Measurements from ENCODE around the gene GOLIM4. TPM values are rescaled to one million over a fixed set of nuclear protein-coding genes. Genes with fewer than 3 reads are reported as not detected.

GOLIM4 gene, protein sequence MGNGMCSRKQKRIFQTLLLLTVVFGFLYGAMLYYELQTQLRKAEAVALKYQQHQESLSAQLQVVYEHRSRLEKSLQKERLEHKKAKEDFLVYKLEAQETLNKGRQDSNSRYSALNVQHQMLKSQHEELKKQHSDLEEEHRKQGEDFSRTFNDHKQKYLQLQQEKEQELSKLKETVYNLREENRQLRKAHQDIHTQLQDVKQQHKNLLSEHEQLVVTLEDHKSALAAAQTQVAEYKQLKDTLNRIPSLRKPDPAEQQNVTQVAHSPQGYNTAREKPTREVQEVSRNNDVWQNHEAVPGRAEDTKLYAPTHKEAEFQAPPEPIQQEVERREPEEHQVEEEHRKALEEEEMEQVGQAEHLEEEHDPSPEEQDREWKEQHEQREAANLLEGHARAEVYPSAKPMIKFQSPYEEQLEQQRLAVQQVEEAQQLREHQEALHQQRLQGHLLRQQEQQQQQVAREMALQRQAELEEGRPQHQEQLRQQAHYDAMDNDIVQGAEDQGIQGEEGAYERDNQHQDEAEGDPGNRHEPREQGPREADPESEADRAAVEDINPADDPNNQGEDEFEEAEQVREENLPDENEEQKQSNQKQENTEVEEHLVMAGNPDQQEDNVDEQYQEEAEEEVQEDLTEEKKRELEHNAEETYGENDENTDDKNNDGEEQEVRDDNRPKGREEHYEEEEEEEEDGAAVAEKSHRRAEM
- 95.1 and 95.3 TPM in 2 replicates for total RNA-seq

DNA sequence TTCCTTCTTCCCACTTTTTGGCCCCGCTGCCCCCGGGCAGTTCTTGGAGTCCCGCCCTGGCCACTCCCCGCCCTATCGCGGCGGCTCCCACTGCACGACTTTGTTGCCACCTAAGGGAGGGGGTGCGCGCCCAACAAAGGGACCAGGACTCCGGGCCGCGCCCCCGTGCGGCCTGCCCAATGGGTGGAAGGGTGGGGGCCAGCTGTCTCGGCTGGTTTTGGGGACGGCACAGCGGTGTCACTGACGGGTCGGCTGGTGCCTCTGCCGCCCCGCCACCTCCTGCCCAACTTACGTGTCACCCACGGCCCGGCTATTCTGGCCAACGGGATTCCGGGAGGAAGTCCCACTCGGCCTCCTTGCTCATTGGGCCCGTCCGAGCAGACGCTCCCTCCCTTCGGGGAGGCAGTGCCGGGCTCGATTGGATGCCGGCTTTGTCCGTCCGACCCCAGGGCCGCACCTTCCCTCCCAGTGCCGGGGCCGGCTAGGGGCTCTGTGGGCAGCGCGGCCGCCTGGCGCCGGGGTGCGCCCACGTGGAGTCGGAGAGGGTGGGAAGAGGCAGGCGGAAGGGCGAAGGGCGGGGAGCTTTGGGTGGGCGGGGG, at the start of gene GOLIM4:
GOLIM4 (minus strand) TSS at position 314 of the 599 bp plus-strand sequence. CDS start 639 bp downstream, outside the sequence.

All from smooth muscle cell of the umbilical artery (primary cell).